Sigmoid colon (tissue), 7 donors: ENCODE data around the gene BORCS5. TPM values are rescaled to one million over a fixed set of nuclear protein-coding genes. Genes with fewer than 3 reads are reported as not detected.

Experiments
- DNase-seq: peaks from one replicate; pipeline ENCODE4 v3.0.0-alpha.2; 2019
- H3K27ac ChIP-seq, 4 donors: fragments of 200-600 bp; sonication (generic); one replicate each; pipeline ENCODE4 v1.5.1; 2016 to 2019; ENCODE audit warnings: mild to moderate bottlenecking in 1 of 4
- H3K27me3 ChIP-seq, 3 donors: fragments of 200-600 bp; sonication (generic); one replicate each; pipeline ENCODE4 v1.5.1; 2019; ENCODE audit warnings: mild to moderate bottlenecking in 1 of 3
- H3K36me3 ChIP-seq, 4 donors: fragments of 200-600 bp; sonication (generic); one replicate each; pipeline ENCODE4 v1.5.1; 2016 to 2019
- H3K4me1 ChIP-seq, 4 donors: fragments of 200-600 bp; sonication (generic); one replicate each; pipeline ENCODE4 v1.5.1; 2017 to 2019
- H3K4me3 ChIP-seq, 4 donors: fragments of 200-600 bp; sonication (generic); one replicate each; pipeline ENCODE4 v1.5.1; 2017 to 2019; ENCODE audit warnings: mild to moderate bottlenecking in 2 of 4, moderate library complexity in 1 of 4
- H3K9me3 ChIP-seq, 4 donors: fragments of 200-600 bp in 3 of 4; sonication (generic) in 3 of 4; one replicate each; pipeline versions ENCODE4 v1.5.1 to v1.6.1; 2013 to 2019
- CTCF ChIP-seq, 4 experiments: fragments of 450-650 bp in 3 of 4; fragments of 200-600 bp in 1 of 4; IDR thresholded peaks; one replicate each; pipeline ENCODE4 v1.5.1; 2016 to 2019; ENCODE audit warnings: antibody characterized with exemption in 4 of 4, mild to moderate bottlenecking in 3 of 4, moderate library complexity in 2 of 4
- EP300 ChIP-seq, 4 donors: sonication (generic); formaldehyde crosslinking; IDR thresholded peaks; one replicate each; pipeline ENCODE4 v1.6.1; 2017; ENCODE audit warnings: antibody characterized with exemption in 4 of 4
- POLR2A ChIP-seq, 2 donors: fragments of 450-650 bp; IDR thresholded peaks; one replicate each; pipeline ENCODE4 v1.6.1; 2016; ENCODE audit warnings: antibody characterized with exemption in 2 of 2, mild to moderate bottlenecking in 2 of 2, moderate library complexity in 2 of 2
- POLR2AphosphoS5 ChIP-seq, 4 donors: sonication (generic); formaldehyde crosslinking; IDR thresholded peaks; one replicate each; pipeline ENCODE4 v1.6.1; 2017; ENCODE audit warnings: antibody characterized with exemption in 4 of 4
- WGBS, 2 donors: extraction: QIAGEN DNeasy Blood & Tissue Kit; methylation state at CpG; one replicate each; pipeline ENCODE4 v1.1.7; 2013; 5-methylcytosine and 5-hydroxymethylcytosine counted together
- intact Hi-C: fragments of 100-400 bp; cut with DNase I; formaldehyde crosslinking; loops from one replicate; pipeline ENCODE4 v1.15.1; 2023
- polyA plus RNA-seq, 3 donors: library from polyadenylated mRNA; stranded (reverse); fragments of 200-250 nt; gene quantifications; one replicate each; pipeline ENCODE4 v1.2.3, GENCODE V29; 2013
- total RNA-seq, 4 donors: library from RNA; depleted of rRNA; stranded (reverse); fragments of >200 nt; gene quantifications; one replicate each; pipeline ENCODE4 v1.1.0, GENCODE V29; 2016
- donor health status: healthy with polysubstance abuse.
- donor health status: Bipolar disorder and iron deficiency.
- donor health status: healthy.

BORCS5 gene
- total and polyA plus RNA-seq, 7 donors = 3.7 to 25.3 (median 7.1) TPM

GRCh38 chr12:12445165-12445881 lies 88.4 kb downstream of the BORCS5 start:
- H3K9me3 ChIP-seq = no peaks in the 10 kb centered on the region
- H3K27ac ChIP-seq = no peak overlapping the region
- TF ChIP-seq CTCF (IDR thresholded peaks at IDR 0.05) = no peak
- TF ChIP-seq POLR2A (IDR thresholded peaks at IDR 0.05) = no peak
- no peak for TF ChIP-seq EP300 (IDR thresholded peaks at IDR 0.05)
- no peak for TF ChIP-seq POLR2AphosphoS5 (IDR thresholded peaks at IDR 0.05)
- 91 to 95% methylated on average over 4 of the region's 4 CpGs for WGBS, 2 donors
- DNase-seq = no peak
- no peak overlapping the region for H3K4me3 ChIP-seq
- intact Hi-C loops = no loop called here
- no peaks in the 10 kb centered on the region for H3K36me3 ChIP-seq
- peaks cover 0 to 34% (median 19%) of the 10 kb centered on the region in 4 donors for H3K4me1 ChIP-seq
- no peaks in the 10 kb centered on the region for H3K27me3 ChIP-seq

- TF ChIP-seq EP300 (IDR thresholded peaks at IDR 0.05) (no peak), CTCF (IDR thresholded peaks at IDR 0.05) (no peak), POLR2A (IDR thresholded peaks at IDR 0.05) (no peak), POLR2AphosphoS5 (IDR thresholded peaks at IDR 0.05) (no peak)
- Histone ChIP-seq H3K36me3 (no peaks in the 10 kb centered on the region), H3K4me1 (peaks cover 0 to 39% (median 22%) of the 10 kb centered on the region in 4 donors), H3K27me3 (no peaks in the 10 kb centered on the region), H3K4me3 (no peak overlapping the region), H3K27ac (no peak overlapping the region), H3K9me3 (no peaks in the 10 kb centered on the region)
- intact Hi-C loops = no loop called here
- no peak for DNase-seq
- 98% methylated on average over 2 of the region's 2 CpGs for WGBS, 2 donors
Measured at GRCh38 chr12:12445882-12446181, 89.0 kb downstream of the BORCS5 start.

GRCh38 chr12:12446786-12447185 lies 89.9 kb downstream of the BORCS5 start:
- Histone ChIP-seq H3K27me3 (no peaks in the 10 kb centered on the region), H3K27ac (no peak overlapping the region), H3K36me3 (no peaks in the 10 kb centered on the region), H3K4me1 (peaks cover 0 to 46% (median 27%) of the 10 kb centered on the region in 4 donors), H3K9me3 (no peaks in the 10 kb centered on the region), H3K4me3 (no peak overlapping the region)
- no peak for DNase-seq
- 92 to 93% methylated on average over 3 of the region's 3 CpGs for WGBS, 2 donors
- intact Hi-C loops = no loop called here
- TF ChIP-seq CTCF (IDR thresholded peaks at IDR 0.05) = no peak
- no peak for TF ChIP-seq EP300 (IDR thresholded peaks at IDR 0.05)
- TF ChIP-seq POLR2AphosphoS5 (IDR thresholded peaks at IDR 0.05) = no peak
- TF ChIP-seq POLR2A (IDR thresholded peaks at IDR 0.05) = no peak

GRCh38 chr12:12447236-12447635 lies 90.4 kb downstream of the BORCS5 start:
- H3K27me3 ChIP-seq = no peaks in the 10 kb centered on the region
- no peaks in the 10 kb centered on the region for H3K36me3 ChIP-seq
- no peak overlapping the region for H3K27ac ChIP-seq
- H3K4me3 ChIP-seq = no peak overlapping the region
- 71 to 82% methylated on average over 8 of the region's 8 CpGs for WGBS, 2 donors
- intact Hi-C loops = no loop called here
- no peak for DNase-seq
- H3K4me1 ChIP-seq = peaks cover 0 to 42% (median 27%) of the 10 kb centered on the region in 4 donors
- no peaks in the 10 kb centered on the region for H3K9me3 ChIP-seq
- no peak for TF ChIP-seq POLR2A (IDR thresholded peaks at IDR 0.05)
- TF ChIP-seq EP300 (IDR thresholded peaks at IDR 0.05) = no peak
- TF ChIP-seq POLR2AphosphoS5 (IDR thresholded peaks at IDR 0.05) = no peak
- no peak for TF ChIP-seq CTCF (IDR thresholded peaks at IDR 0.05)

GRCh38 chr12:12447837-12448236 lies 91.0 kb downstream of the BORCS5 start:
- Histone ChIP-seq H3K27ac (no peak overlapping the region), H3K27me3 (no peaks in the 10 kb centered on the region), H3K4me3 (no peak overlapping the region), H3K4me1 (peaks cover 0 to 36% (median 22%) of the 10 kb centered on the region in 4 donors), H3K36me3 (no peaks in the 10 kb centered on the region), H3K9me3 (no peaks in the 10 kb centered on the region)
- TF ChIP-seq POLR2A (IDR thresholded peaks at IDR 0.05) = no peak
- TF ChIP-seq EP300 (IDR thresholded peaks at IDR 0.05) = no peak
- TF ChIP-seq CTCF (IDR thresholded peaks at IDR 0.05) = no peak
- no peak for TF ChIP-seq POLR2AphosphoS5 (IDR thresholded peaks at IDR 0.05)
- DNase-seq = no peak
- WGBS, 2 donors = 91 to 95% methylated on average over 10 of the region's 10 CpGs
- intact Hi-C loops = no loop called here
